RWPE1 (cell line): ENCODE data around the gene ATP2B2.

Experiments
- CTCF ChIA-PET: fragments of 350-600 bp; sonication (Branson Sonifier 250); formaldehyde crosslinking; extraction: SDS; loops from one replicate; lab custom pipeline; 2021; lab: Yijun Ruan, JAX
- POLR2A ChIA-PET: fragments of 400-600 bp; formaldehyde crosslinking; extraction: SDS; loops from one replicate; lab custom pipeline; 2020; ENCODE audit warnings: antibody characterized with exemption; ENCODE audit not compliant: low non-redundant PET; lab: Yijun Ruan, JAX
- DNase-seq: peaks from one replicate; pipeline ENCODE4 v3.0.0; 2012; ENCODE audit warnings: low spot score
- H3K27ac ChIP-seq: fragments of 450-650 bp; 2 replicates; pipeline ENCODE4 v1.5.1; 2017
- CTCF ChIP-seq: fragments of 450-650 bp; conservative IDR thresholded peaks from 2 replicates; pipeline ENCODE4 v1.5.1; 2017; ENCODE audit warnings: low read depth, mild to moderate bottlenecking

ATP2B2 gene

GRCh38 chr3:10312391-10312790, 193.0 kb downstream of the ATP2B2 start:
- ChIA-PET POLR2A (no interaction called here), CTCF (no interaction called here)
- peak overlapping the region; percentile 10; the same call in 1 of the 2 replicates for H3K27ac ChIP-seq
- DNase-seq, result no peak
- TF ChIP-seq CTCF, result no peak

GRCh38 chr3:10311710-10312109, 193.7 kb downstream of the ATP2B2 start:
- no peak overlapping the region for H3K27ac ChIP-seq
- POLR2A ChIA-PET, result no interaction called here
- DNase-seq, result no peak

GRCh38 chr3:10310578-10310977, 194.8 kb downstream of the ATP2B2 start:
- CTCF ChIA-PET, result no interaction called here
- H3K27ac ChIP-seq, result no peak overlapping the region
- POLR2A ChIA-PET, result no interaction called here
- no peak for TF ChIP-seq CTCF
- DNase-seq, result no peak

More at GRCh38 chr3:10311710-10312109, 193.7 kb downstream of the ATP2B2 start:
- TF ChIP-seq CTCF, result no peak
- CTCF ChIA-PET, result no interaction called here

GRCh38 chr3:10309736-10310135, 195.7 kb downstream of the ATP2B2 start:
- CTCF ChIA-PET, result no interaction called here
- no peak for TF ChIP-seq CTCF
- peak overlapping the region; percentile 25 for H3K27ac ChIP-seq
- POLR2A ChIA-PET, result no interaction called here
- no peak for DNase-seq

GRCh38 chr3:10308678-10309077, 196.7 kb downstream of the ATP2B2 start:
- TF ChIP-seq CTCF, result no peak
- no peak overlapping the region for H3K27ac ChIP-seq
- CTCF ChIA-PET, result interaction anchor here (0.6 kb wide), 1 partner anchor 122 kb away, joined by 3 read pairs; no protein-coding TSS in a partner anchor
- DNase-seq, result no peak
- POLR2A ChIA-PET, result no interaction called here

- H3K27ac ChIP-seq, result no peak overlapping the region
- CTCF ChIA-PET, result no interaction called here
- no peak for DNase-seq
- TF ChIP-seq CTCF, result no peak
- POLR2A ChIA-PET, result no interaction called here
These were observed 199.2 kb downstream of the ATP2B2 start for GRCh38 chr3:10306156-10306555.
